ENCODE results near the gene CMKLR1.

- TF ChIP-seq POLR2A (IDR thresholded peaks at IDR 0.05; ENCODE audit: low read depth) (no peak), CTCF (IDR thresholded peaks at IDR 0.05) (no peak), POLR2AphosphoS5 (IDR thresholded peaks at IDR 0.05) (no peak), EP300 (IDR thresholded peaks at IDR 0.05) (no peak)
Measured at GRCh38 chr12:108265505-108265904, 73.6 kb downstream of the CMKLR1 start.
